HepG2 (cell line): ENCODE data around the gene SRGAP3. TPM values are rescaled to one million over a fixed set of nuclear protein-coding genes. Genes with fewer than 3 reads are reported as not detected.

Source experiments
- ATAC-seq: fragments of 200-7000 bp; cut with Tn5 transposase; 3 replicates; pipeline ENCODE4 v1.9.1; 2020; ENCODE audit warnings: mild to moderate bottlenecking, moderate library complexity
- BruUV-seq: library from RNA; stranded (reverse); fragments of 400-500 nt; replicated peaks from 2 replicates; lab custom pipeline; 2021; lab: Mats Ljungman, UMichigan
- CTCF ChIA-PET: fragments of 300-600 bp; formaldehyde crosslinking; extraction: SDS; loops from one replicate; lab custom pipeline; 2021; ENCODE audit warnings: low total read pairs, inconsistent platforms, low intra/inter-chr PET ratio; lab: Yijun Ruan, JAX
- POLR2A ChIA-PET: fragments of 350-600 bp; sonication (Branson Sonifier 250); formaldehyde crosslinking; loops from one replicate; lab custom pipeline; 2020; ENCODE audit warnings: antibody characterized with exemption, inconsistent platforms; lab: Yijun Ruan, JAX
- DNase-seq: peaks from one replicate; pipeline ENCODE4 v3.0.0-alpha.2; 2015; ENCODE audit warnings: low spot score
- FAIRE-seq: peaks from 3 replicates; lab custom pipeline; 2011; peaks lifted over from hg19 to GRCh38; lab: Jason Lieb, UNC
- H2AFZ ChIP-seq: one replicate; pipeline ENCODE4 v1.6.1; 2011; ENCODE audit warnings: low read length, inconsistent platforms
- H3K27ac ChIP-seq: fragments of 300-600 bp; 3 replicates; pipeline ENCODE4 v1.8.0; 2011; ENCODE audit warnings: mixed run types, mild to moderate bottlenecking, mixed read lengths, low read length, inconsistent platforms; ENCODE audit not compliant: insufficient read depth; ENCODE audit errors: extremely low read length
- H3K27me3 ChIP-seq, 2 experiments: fragments of 200-600 bp in 1 of 2; 2 replicates in 1 of 2; 3 replicates in 1 of 2; pipeline versions ENCODE4 v1.6.0 to v1.8.0; 2011; ENCODE audit warnings: low read length in 2 of 2, mild to moderate bottlenecking in 2 of 2, moderate library complexity in 2 of 2, inconsistent platforms in 1 of 2; ENCODE audit not compliant: insufficient read depth in 2 of 2, control insufficient read depth in 1 of 2
- H3K36me3 ChIP-seq, 2 experiments: fragments of 200-600 bp in 1 of 2; replicated peaks in 1 of 2; 2 replicates in 1 of 2; 3 replicates in 1 of 2; pipeline versions ENCODE4 v1.5.1 to v1.8.0; 2011; ENCODE audit warnings: low read length in 2 of 2, inconsistent platforms in 1 of 2; ENCODE audit not compliant: insufficient read depth in 2 of 2, control insufficient read depth in 1 of 2
- H3K4me1 ChIP-seq: 2 replicates; pipeline ENCODE4 v1.5.1; 2012; ENCODE audit warnings: low read length, inconsistent platforms; ENCODE audit not compliant: insufficient read depth
- H3K4me2 ChIP-seq: 2 replicates; pipeline ENCODE4 v1.6.0; 2011; ENCODE audit warnings: low read depth, low read length, inconsistent platforms
- H3K4me3 ChIP-seq, 3 experiments: fragments of 200-600 bp in 1 of 3; sonication (generic), shearing (Covaris generic) in 1 of 3; replicated peaks in 1 of 3; 2 replicates each; pipeline ENCODE4 v1.5.1; 2011 to 2016; ENCODE audit warnings: low read length in 3 of 3, inconsistent platforms in 2 of 3, low read depth in 2 of 3, mild to moderate bottlenecking in 2 of 3, control low read depth in 1 of 3, mixed read lengths in 1 of 3; ENCODE audit not compliant: insufficient read depth in 1 of 3
- H3K79me2 ChIP-seq: one replicate; pipeline ENCODE4 v1.6.1; 2011; ENCODE audit warnings: low read length, inconsistent platforms; ENCODE audit not compliant: insufficient read depth
- H3K9ac ChIP-seq: 2 replicates; pipeline ENCODE4 v1.6.0; 2011; ENCODE audit warnings: mild to moderate bottlenecking, low read depth, low read length, inconsistent platforms; ENCODE audit not compliant: insufficient read depth
- H3K9me3 ChIP-seq: 2 replicates; pipeline ENCODE4 v1.5.1; 2012; ENCODE audit warnings: mild to moderate bottlenecking, low read length
- H4K20me1 ChIP-seq: 2 replicates; pipeline ENCODE4 v1.6.0; 2011; ENCODE audit warnings: inconsistent platforms, mild to moderate bottlenecking, low read length, moderate library complexity; ENCODE audit not compliant: insufficient read depth
- KMT2B ChIP-seq: IDR thresholded peaks from 2 replicates; pipeline ENCODE4 v1.6.1; 2016; ENCODE audit warnings: missing genetic modification reagents, missing compliant biosample characterization
- NRL ChIP-seq: sonication (generic); formaldehyde crosslinking; IDR thresholded peaks from 2 replicates; pipeline ENCODE4 v1.5.0; 2020; ENCODE audit warnings: missing genetic modification reagents, mild to moderate bottlenecking, moderate library complexity, borderline replicate concordance
- POLR2G ChIP-seq: fragments of 200-400 bp; formaldehyde crosslinking; IDR thresholded peaks from 2 replicates; pipeline ENCODE4 v1.6.1; 2018; ENCODE audit warnings: mild to moderate bottlenecking, low read depth, low read length, moderate library complexity
- SCMH1 ChIP-seq: sonication (generic); formaldehyde crosslinking; IDR thresholded peaks from 2 replicates; pipeline ENCODE4 v1.9.0; 2021; ENCODE audit warnings: missing genetic modification reagents, mild to moderate bottlenecking, borderline replicate concordance
- TP53 ChIP-seq: sonication (generic); formaldehyde crosslinking; conservative IDR thresholded peaks from 2 replicates; pipeline ENCODE4 v1.4.0; 2020; ENCODE audit warnings: missing genetic modification reagents
- ZFAT ChIP-seq: sonication (generic); formaldehyde crosslinking; conservative IDR thresholded peaks from 2 replicates; pipeline ENCODE4 v1.8.1; 2023; ENCODE audit warnings: missing genetic modification reagents, inconsistent platforms
- ZNF44 ChIP-seq: sonication (generic); formaldehyde crosslinking; IDR thresholded peaks from 2 replicates; pipeline ENCODE4 v1.5.1; 2020; ENCODE audit warnings: mild to moderate bottlenecking, missing genetic modification reagents
- in situ Hi-C: cut with HindIII; loops from 2 replicates; pipeline ENCODE4 v1.10.0; 2017; ENCODE audit warnings: low pct_unique_long_range_greater_than_20kb; ENCODE audit not compliant: extremely low pct_ligation_motif_present
- intact Hi-C: fragments of 100-400 bp; cut with micrococcal nuclease; formaldehyde crosslinking; loops from one replicate; pipeline ENCODE4 v1.10.0; 2022; ENCODE audit not compliant: unreplicated experiment
- polyA plus RNA-seq, 8 experiments: library from polyadenylated mRNA; depleted of rRNA in 3 of 8; stranded (reverse) in 7 of 8; unstranded in 1 of 8; fragments of >200 nt; fragmentation: Illumina TruSeq in 4 of 8; extraction: Trizol in 4 of 8; gene quantifications; 2 replicates each; pipeline versions ENCODE4 v1.2.1 to v1.2.3, GENCODE V29; 2011 to 2016; ENCODE audit warnings: low read depth in 4 of 8, missing spikeins in 1 of 8, mixed read lengths in 1 of 8; ENCODE audit not compliant: insufficient read depth in 1 of 8
- total RNA-seq, 5 experiments: library from RNA; depleted of rRNA; stranded (reverse); fragments of >200 nt; fragmentation: Illumina TruSeq; extraction: Trizol; gene quantifications; 2 replicates each; pipeline ENCODE4 v1.2.3, GENCODE V29; 2016; ENCODE audit warnings: low read depth in 1 of 5
- TF ChIP-seq, protein P1 (sequence below): sonication (generic); IDR thresholded peaks from 2 replicates; pipeline ENCODE4 v1.6.1; 2016; ENCODE audit warnings: low read depth, borderline replicate concordance
- TF ChIP-seq, protein P2 (sequence below): sonication (generic); formaldehyde crosslinking; IDR thresholded peaks from 2 replicates; pipeline ENCODE4 v1.4.0; 2020; ENCODE audit warnings: missing genetic modification reagents
- TF ChIP-seq, protein P3 (sequence below): sonication (generic); formaldehyde crosslinking; IDR thresholded peaks from 2 replicates; pipeline ENCODE4 v1.8.0; 2022; ENCODE audit warnings: missing genetic modification reagents, mild to moderate bottlenecking, borderline replicate concordance
- TF ChIP-seq, protein P4 (sequence below): sonication (generic); formaldehyde crosslinking; IDR thresholded peaks from 2 replicates; pipeline ENCODE4 v1.8.0; 2022; ENCODE audit warnings: missing genetic modification reagents, mild to moderate bottlenecking, inconsistent platforms, borderline replicate concordance
- TF ChIP-seq, protein P5 (sequence below): sonication (generic); formaldehyde crosslinking; IDR thresholded peaks from 2 replicates; pipeline ENCODE4 v1.9.0; 2022; ENCODE audit warnings: low read depth, missing genetic modification reagents
- TF ChIP-seq, protein P6 (sequence below): fragments of 450-650 bp; IDR thresholded peaks from 2 replicates; pipeline ENCODE4 v1.6.1; 2016

Gene SRGAP3
- total and polyA plus RNA-seq, 2 of the 13 experiments (the other 11 are each of a cell fraction or from before 2014, with no cell fraction given), result 1.2 to 1.4 TPM

DNA sequence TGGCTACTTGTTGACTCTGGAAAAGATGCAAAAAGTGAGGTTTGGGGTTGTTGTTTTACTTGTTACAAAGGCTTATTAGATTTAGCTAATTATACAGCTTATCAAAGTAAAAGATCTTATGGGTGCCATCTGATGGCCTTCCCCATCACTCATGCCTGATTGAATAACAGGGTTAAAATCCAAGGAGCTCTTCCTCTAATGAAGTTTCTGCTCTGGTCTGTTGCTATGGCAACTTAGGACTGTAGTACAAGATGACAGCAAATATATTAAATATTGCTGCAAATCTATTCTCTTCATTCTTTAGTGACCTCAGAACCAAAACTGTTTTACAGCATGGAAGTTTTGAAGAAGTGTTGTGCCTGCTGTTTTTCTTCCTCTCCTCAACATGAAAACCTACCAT, 45.6 kb upstream of the SRGAP3 start:
- H3K27ac ChIP-seq, result no peak overlapping the region
- H3K79me2 ChIP-seq, result no peaks in the 10 kb centered on the region
- H2AFZ ChIP-seq, result no peak overlapping the region
- H3K27me3 ChIP-seq, result no peaks in the 10 kb centered on the region
- in situ Hi-C loops (no loop called here), intact Hi-C loops (no loop called here)
- no TSS peak for BruUV-seq
- H3K9ac ChIP-seq, result no peak overlapping the region
- ChIA-PET POLR2A (no interaction called here), CTCF (no interaction called here)
- H3K4me3 ChIP-seq, result no peak overlapping the region
- DNase-seq, result no peak
- no peaks in the 10 kb centered on the region for H3K9me3 ChIP-seq
- H3K4me1 ChIP-seq, result no peaks in the 10 kb centered on the region
- ATAC-seq, result no peak
- FAIRE-seq, result no peak
- no peaks in the 10 kb centered on the region for H3K36me3 ChIP-seq
- H3K4me2 ChIP-seq, result no peak overlapping the region
- H4K20me1 ChIP-seq, result no peaks in the 10 kb centered on the region
- TF ChIP-seq, protein P1, sequence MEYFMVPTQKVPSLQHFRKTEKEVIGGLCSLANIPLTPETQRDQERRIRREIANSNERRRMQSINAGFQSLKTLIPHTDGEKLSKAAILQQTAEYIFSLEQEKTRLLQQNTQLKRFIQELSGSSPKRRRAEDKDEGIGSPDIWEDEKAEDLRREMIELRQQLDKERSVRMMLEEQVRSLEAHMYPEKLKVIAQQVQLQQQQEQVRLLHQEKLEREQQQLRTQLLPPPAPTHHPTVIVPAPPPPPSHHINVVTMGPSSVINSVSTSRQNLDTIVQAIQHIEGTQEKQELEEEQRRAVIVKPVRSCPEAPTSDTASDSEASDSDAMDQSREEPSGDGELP, result no peak
- TF ChIP-seq TP53 (CRISPR knock-in tag) (no peak), NRL (CRISPR knock-in tag) (no peak), ZFAT (no peak), ZNF44 (no peak), KMT2B (CRISPR knock-in tag) (no peak), POLR2G (no peak), SCMH1 (no peak)
- TF ChIP-seq, protein P2, sequence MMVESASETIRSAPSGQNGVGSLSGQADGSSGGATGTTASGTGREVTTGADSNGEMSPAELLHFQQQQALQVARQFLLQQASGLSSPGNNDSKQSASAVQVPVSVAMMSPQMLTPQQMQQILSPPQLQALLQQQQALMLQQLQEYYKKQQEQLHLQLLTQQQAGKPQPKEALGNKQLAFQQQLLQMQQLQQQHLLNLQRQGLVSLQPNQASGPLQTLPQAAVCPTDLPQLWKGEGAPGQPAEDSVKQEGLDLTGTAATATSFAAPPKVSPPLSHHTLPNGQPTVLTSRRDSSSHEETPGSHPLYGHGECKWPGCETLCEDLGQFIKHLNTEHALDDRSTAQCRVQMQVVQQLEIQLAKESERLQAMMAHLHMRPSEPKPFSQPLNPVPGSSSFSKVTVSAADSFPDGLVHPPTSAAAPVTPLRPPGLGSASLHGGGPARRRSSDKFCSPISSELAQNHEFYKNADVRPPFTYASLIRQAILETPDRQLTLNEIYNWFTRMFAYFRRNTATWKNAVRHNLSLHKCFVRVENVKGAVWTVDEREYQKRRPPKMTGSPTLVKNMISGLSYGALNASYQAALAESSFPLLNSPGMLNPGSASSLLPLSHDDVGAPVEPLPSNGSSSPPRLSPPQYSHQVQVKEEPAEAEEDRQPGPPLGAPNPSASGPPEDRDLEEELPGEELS (CRISPR knock-in tag), result no peak
- TF ChIP-seq, protein P3, sequence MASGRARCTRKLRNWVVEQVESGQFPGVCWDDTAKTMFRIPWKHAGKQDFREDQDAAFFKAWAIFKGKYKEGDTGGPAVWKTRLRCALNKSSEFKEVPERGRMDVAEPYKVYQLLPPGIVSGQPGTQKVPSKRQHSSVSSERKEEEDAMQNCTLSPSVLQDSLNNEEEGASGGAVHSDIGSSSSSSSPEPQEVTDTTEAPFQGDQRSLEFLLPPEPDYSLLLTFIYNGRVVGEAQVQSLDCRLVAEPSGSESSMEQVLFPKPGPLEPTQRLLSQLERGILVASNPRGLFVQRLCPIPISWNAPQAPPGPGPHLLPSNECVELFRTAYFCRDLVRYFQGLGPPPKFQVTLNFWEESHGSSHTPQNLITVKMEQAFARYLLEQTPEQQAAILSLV (CRISPR knock-in tag), result no peak
- TF ChIP-seq, protein P4, sequence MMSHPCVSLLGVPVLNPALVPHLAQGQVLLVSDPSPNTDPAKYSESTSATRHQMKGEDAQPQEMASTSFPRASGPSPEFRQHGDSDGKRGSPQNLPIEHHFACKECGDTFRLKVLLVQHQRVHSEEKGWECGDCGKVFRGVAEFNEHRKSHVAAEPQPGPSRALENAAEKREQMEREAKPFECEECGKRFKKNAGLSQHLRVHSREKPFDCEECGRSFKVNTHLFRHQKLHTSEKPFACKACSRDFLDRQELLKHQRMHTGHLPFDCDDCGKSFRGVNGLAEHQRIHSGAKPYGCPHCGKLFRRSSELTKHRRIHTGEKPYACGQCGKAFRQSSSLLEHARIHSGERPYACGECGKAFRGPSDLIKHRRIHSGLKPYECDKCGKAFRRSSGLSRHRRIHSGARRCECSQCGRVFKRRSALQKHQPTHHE (CRISPR knock-in tag), result no peak
- TF ChIP-seq, protein P5, sequence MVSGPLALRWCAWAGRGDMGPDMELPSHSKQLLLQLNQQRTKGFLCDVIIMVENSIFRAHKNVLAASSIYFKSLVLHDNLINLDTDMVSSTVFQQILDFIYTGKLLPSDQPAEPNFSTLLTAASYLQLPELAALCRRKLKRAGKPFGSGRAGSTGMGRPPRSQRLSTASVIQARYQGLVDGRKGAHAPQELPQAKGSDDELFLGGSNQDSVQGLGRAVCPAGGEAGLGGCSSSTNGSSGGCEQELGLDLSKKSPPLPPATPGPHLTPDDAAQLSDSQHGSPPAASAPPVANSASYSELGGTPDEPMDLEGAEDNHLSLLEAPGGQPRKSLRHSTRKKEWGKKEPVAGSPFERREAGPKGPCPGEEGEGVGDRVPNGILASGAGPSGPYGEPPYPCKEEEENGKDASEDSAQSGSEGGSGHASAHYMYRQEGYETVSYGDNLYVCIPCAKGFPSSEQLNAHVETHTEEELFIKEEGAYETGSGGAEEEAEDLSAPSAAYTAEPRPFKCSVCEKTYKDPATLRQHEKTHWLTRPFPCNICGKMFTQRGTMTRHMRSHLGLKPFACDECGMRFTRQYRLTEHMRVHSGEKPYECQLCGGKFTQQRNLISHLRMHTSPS, result no peak
- TF ChIP-seq, protein P6, sequence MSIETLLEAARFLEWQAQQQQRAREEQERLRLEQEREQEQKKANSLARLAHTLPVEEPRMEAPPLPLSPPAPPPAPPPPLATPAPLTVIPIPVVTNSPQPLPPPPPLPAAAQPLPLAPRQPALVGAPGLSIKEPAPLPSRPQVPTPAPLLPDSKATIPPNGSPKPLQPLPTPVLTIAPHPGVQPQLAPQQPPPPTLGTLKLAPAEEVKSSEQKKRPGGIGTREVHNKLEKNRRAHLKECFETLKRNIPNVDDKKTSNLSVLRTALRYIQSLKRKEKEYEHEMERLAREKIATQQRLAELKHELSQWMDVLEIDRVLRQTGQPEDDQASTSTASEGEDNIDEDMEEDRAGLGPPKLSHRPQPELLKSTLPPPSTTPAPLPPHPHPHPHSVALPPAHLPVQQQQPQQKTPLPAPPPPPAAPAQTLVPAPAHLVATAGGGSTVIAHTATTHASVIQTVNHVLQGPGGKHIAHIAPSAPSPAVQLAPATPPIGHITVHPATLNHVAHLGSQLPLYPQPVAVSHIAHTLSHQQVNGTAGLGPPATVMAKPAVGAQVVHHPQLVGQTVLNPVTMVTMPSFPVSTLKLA, result no peak
